HG02759 (cell line): ENCODE measurements around the gene PPRC1.

Experiments used
- ATAC-seq: cut with Tn5 transposase; IDR thresholded peaks from one replicate; pipeline ENCODE4 v1.9.1; 2021; ENCODE audit warnings: mild to moderate bottlenecking, moderate library complexity; ENCODE audit not compliant: unreplicated experiment

PPRC1 gene

GRCh38 chr10:102147561-102147960 lies 14.7 kb downstream of the PPRC1 start:
- ATAC-seq = no peak

GRCh38 chr10:102148275-102148674 lies 15.4 kb downstream of the PPRC1 start:
- ATAC-seq = no peak

- no peak for ATAC-seq
Observed at GRCh38 chr10:102150970-102151773, 18.3 kb downstream of the PPRC1 start.

- peak; percentile 96 for ATAC-seq
Observed at GRCh38 chr10:102151774-102152544, 19.1 kb downstream of the PPRC1 start, which contains the start of gene NOLC1. Gene NOLC1 (plus strand): TSS chr10:102152389. CDS start chr10:102152411, 22 bp downstream.

GRCh38 chr10:102152545-102152890 lies 19.7 kb downstream of the PPRC1 start:
- ATAC-seq = peak; percentile 20

GRCh38 chr10:102153093-102153620 lies 20.3 kb downstream of the PPRC1 start:
- no peak for ATAC-seq

- no peak for ATAC-seq
Observed at GRCh38 chr10:102154466-102155116, 21.8 kb downstream of the PPRC1 start.

- ATAC-seq = no peak
Observed at GRCh38 chr10:102157224-102157623, 24.4 kb downstream of the PPRC1 start.

- ATAC-seq = no peak
Observed at GRCh38 chr10:102159051-102159597, 26.3 kb downstream of the PPRC1 start.

- ATAC-seq = no peak
Observed at GRCh38 chr10:102159831-102160230, 27.0 kb downstream of the PPRC1 start.

- ATAC-seq = no peak
Observed at GRCh38 chr10:102163342-102163989, 30.6 kb downstream of the PPRC1 start.

GRCh38 chr10:102167861-102168260 lies 35.0 kb downstream of the PPRC1 start:
- no peak for ATAC-seq

- no peak for ATAC-seq
Observed at GRCh38 chr10:102170602-102171001, 37.8 kb downstream of the PPRC1 start.

- ATAC-seq = no peak
Observed at GRCh38 chr10:102172288-102172687, 39.4 kb downstream of the PPRC1 start.

- no peak for ATAC-seq
Observed at GRCh38 chr10:102175415-102175814, 42.6 kb downstream of the PPRC1 start.

- no peak for ATAC-seq
Observed at GRCh38 chr10:102184606-102185005, 51.8 kb downstream of the PPRC1 start.

GRCh38 chr10:102185272-102185671 lies 52.4 kb downstream of the PPRC1 start:
- ATAC-seq = no peak

GRCh38 chr10:102185811-102186527 lies 53.1 kb downstream of the PPRC1 start:
- ATAC-seq = no peak

- ATAC-seq = no peak
Observed at GRCh38 chr10:102188298-102188940, 55.6 kb downstream of the PPRC1 start.
